IMR-90 (cell line): Measurements from ENCODE around the gene THADA. TPM values are rescaled to one million over a fixed set of nuclear protein-coding genes. Genes with fewer than 3 reads are reported as not detected.

Experiments used
- ATAC-seq: fragments of 200-7000 bp; cut with Tn5 transposase; 2 replicates; pipeline ENCODE4 v1.9.1; 2020; ENCODE audit warnings: low read depth, mild to moderate bottlenecking, moderate library complexity
- BruUV-seq: library from RNA; stranded (reverse); fragments of 400-500 nt; replicated peaks from 2 replicates; lab custom pipeline; 2021; lab: Mats Ljungman, UMichigan
- CTCF ChIA-PET: fragments of 300-600 bp; formaldehyde crosslinking; extraction: SDS; loops from one replicate; lab custom pipeline; 2021; ENCODE audit warnings: antibody characterized with exemption; lab: Yijun Ruan, JAX
- POLR2A ChIA-PET: fragments of 300-600 bp; sonication (Branson Sonifier 250); formaldehyde crosslinking; loops from one replicate; lab custom pipeline; 2022; ENCODE audit warnings: antibody characterized with exemption; ENCODE audit not compliant: unreplicated experiment; lab: Charles Lee
- DNase-seq: peaks from one replicate; pipeline ENCODE4 v3.0.0; 2013
- H2AFZ ChIP-seq: replicated peaks from 2 replicates; pipeline ENCODE3; 2013; ENCODE audit warnings: low read length, mild to moderate bottlenecking; ENCODE audit not compliant: poor library complexity
- H2AK5ac ChIP-seq: 2 replicates; pipeline ENCODE4 v1.6.1; 2013; ENCODE audit warnings: low read depth, low read length, inconsistent platforms
- H2AK9ac ChIP-seq: replicated peaks from 2 replicates; pipeline ENCODE3; 2013; ENCODE audit warnings: mild to moderate bottlenecking, low read depth, low read length, moderate library complexity; ENCODE audit not compliant: poor library complexity
- H2BK120ac ChIP-seq: 2 replicates; pipeline ENCODE4 v1.6.1; 2013; ENCODE audit warnings: low read depth, low read length, inconsistent platforms
- H2BK15ac ChIP-seq: 3 replicates; pipeline ENCODE4 v1.6.1; 2013; ENCODE audit warnings: low read depth, low read length, inconsistent platforms
- H2BK20ac ChIP-seq: 2 replicates; pipeline ENCODE4 v1.6.1; 2013; ENCODE audit warnings: low read depth, mild to moderate bottlenecking, inconsistent platforms, low read length, moderate library complexity
- H2BK5ac ChIP-seq: 2 replicates; pipeline ENCODE4 v1.6.1; 2013; ENCODE audit warnings: mild to moderate bottlenecking, low read depth, low read length, inconsistent platforms; ENCODE audit not compliant: poor library complexity, severe bottlenecking
- H3K14ac ChIP-seq: replicated peaks from 2 replicates; pipeline ENCODE4 v1.6.1; 2013; ENCODE audit warnings: low read depth, low read length, inconsistent platforms
- H3K18ac ChIP-seq: 2 replicates; pipeline ENCODE4 v1.6.1; 2013; ENCODE audit warnings: low read depth, low read length, control low read depth
- H3K23ac ChIP-seq: 2 replicates; pipeline ENCODE4 v1.6.1; 2013; ENCODE audit warnings: low read depth, low read length, inconsistent platforms
- H3K27ac ChIP-seq: 2 replicates; pipeline ENCODE4 v1.5.1; 2013; ENCODE audit warnings: mild to moderate bottlenecking, control low read depth, low read length; ENCODE audit not compliant: insufficient read depth
- H3K27me3 ChIP-seq: 2 replicates; pipeline ENCODE4 v1.6.1; 2013; ENCODE audit warnings: low read length; ENCODE audit not compliant: control insufficient read depth, insufficient read depth
- H3K36me3 ChIP-seq: 2 replicates; pipeline ENCODE4 v1.6.1; 2013; ENCODE audit warnings: low read length, mixed read lengths; ENCODE audit not compliant: control insufficient read depth, insufficient read depth
- H3K4ac ChIP-seq: 2 replicates; pipeline ENCODE4 v1.6.1; 2013; ENCODE audit warnings: low read depth, low read length, inconsistent platforms
- H3K4me1 ChIP-seq: 2 replicates; pipeline ENCODE4 v1.6.1; 2013; ENCODE audit warnings: low read length, mixed read lengths; ENCODE audit not compliant: control insufficient read depth, insufficient read depth
- H3K4me2 ChIP-seq: 2 replicates; pipeline ENCODE4 v1.6.1; 2013; ENCODE audit warnings: low read depth, mild to moderate bottlenecking, control low read depth, low read length, moderate library complexity
- H3K4me3 ChIP-seq: 2 replicates; pipeline ENCODE4 v1.5.1; 2013; ENCODE audit warnings: low read depth, mild to moderate bottlenecking, control low read depth, low read length, moderate library complexity; ENCODE audit not compliant: insufficient read depth
- H3K56ac ChIP-seq: 2 replicates; pipeline ENCODE4 v1.6.1; 2013; ENCODE audit warnings: low read length, inconsistent platforms; ENCODE audit not compliant: insufficient read depth; ENCODE audit errors: extremely low read depth
- H3K79me1 ChIP-seq, 2 experiments: 2 replicates each; pipeline ENCODE4 v1.6.1; 2013; ENCODE audit warnings: low read length in 2 of 2, inconsistent platforms in 1 of 2, low read depth in 1 of 2
- H3K9ac ChIP-seq: 2 replicates; pipeline ENCODE4 v1.6.1; 2013; ENCODE audit warnings: low read depth, low read length, control low read depth
- H3K9me1 ChIP-seq: 2 replicates; pipeline ENCODE4 v1.6.1; 2013; ENCODE audit warnings: low read length, inconsistent platforms; ENCODE audit not compliant: insufficient read depth
- H3K9me3 ChIP-seq: 2 replicates; pipeline ENCODE4 v1.6.1; 2013; ENCODE audit warnings: low read length; ENCODE audit not compliant: control insufficient read depth, insufficient read depth
- H4K20me1 ChIP-seq: 2 replicates; pipeline ENCODE4 v1.6.1; 2013; ENCODE audit warnings: low read length, inconsistent platforms; ENCODE audit not compliant: insufficient read depth
- H4K5ac ChIP-seq: 2 replicates; pipeline ENCODE4 v1.6.1; 2013; ENCODE audit warnings: mild to moderate bottlenecking, low read depth, low read length, control low read depth
- H4K8ac ChIP-seq, 2 experiments: 2 replicates each; pipeline ENCODE4 v1.6.1; 2013; ENCODE audit warnings: low read depth in 2 of 2, low read length in 2 of 2, control low read depth in 1 of 2, inconsistent platforms in 1 of 2
- H4K91ac ChIP-seq: 2 replicates; pipeline ENCODE4 v1.6.1; 2013; ENCODE audit warnings: low read depth, low read length, inconsistent platforms; ENCODE audit not compliant: insufficient read depth
- CHD1 ChIP-seq: IDR thresholded peaks from 2 replicates; pipeline ENCODE4 v1.6.1; 2012; ENCODE audit warnings: low read depth, low read length, improper control_type of control experiment
- POLR2A ChIP-seq: IDR thresholded peaks from 2 replicates; pipeline ENCODE4 v1.6.1; 2012; ENCODE audit warnings: mild to moderate bottlenecking, low read depth, low read length
- RAD21 ChIP-seq: IDR thresholded peaks from 2 replicates; pipeline ENCODE4 v1.6.1; 2012; ENCODE audit warnings: low read length, improper control_type of control experiment
- WGBS, 2 experiments: methylation state at CpG; one replicate each; pipeline versions ENCODE4 v1.1.5 to v1.1.7; 2013; ENCODE audit warnings: missing lambda C conversion rate in 2 of 2; ENCODE audit not compliant: insufficient read length in 1 of 2; ENCODE audit errors: extremely low coverage in 2 of 2; 5-methylcytosine and 5-hydroxymethylcytosine counted together
- dilution Hi-C: fragments of 300-500 bp; cut with HindIII; formaldehyde crosslinking; loops from one replicate; pipeline ENCODE4 v1.14.3; 2018; ENCODE audit warnings: low sequenced_read_pairs; ENCODE audit not compliant: unreplicated experiment
- in situ Hi-C: fragments of 300-500 bp; cut with MboI; formaldehyde crosslinking; loops from 3 replicates; pipeline ENCODE4 v1.14.3; 2019; ENCODE audit warnings: low sequenced_read_pairs, inconsistent platforms, mixed read lengths
- intact Hi-C: fragments of 100-400 bp; cut with micrococcal nuclease; formaldehyde crosslinking; loops from 2 replicates; pipeline ENCODE4 v1.10.0; 2022
- polyA plus RNA-seq, 3 experiments: library from polyadenylated mRNA; depleted of rRNA; stranded (reverse); fragments of >200 nt; gene quantifications; 2 replicates each; pipeline ENCODE4 v1.2.3, GENCODE V29; 2012; ENCODE audit warnings: low replicate concordance in 1 of 3
- total RNA-seq: library from RNA; depleted of rRNA; stranded (reverse); fragments of >200 nt; gene quantifications from 2 replicates; pipeline ENCODE4 v1.2.3, GENCODE V29; 2012
- TF ChIP-seq, protein P1 (sequence below): fragments of 150-350 bp; IDR thresholded peaks from 2 replicates; pipeline ENCODE4 v1.6.1; 2017; ENCODE audit warnings: mild to moderate bottlenecking, antibody characterized with exemption, low read length, low read depth

Gene THADA
- total and polyA plus RNA-seq, 2 of the 4 experiments (the other 2 are of a cell fraction) = 10.5 to 21.3 TPM

- WGBS, 2 experiments = no CpG with 5 or more reads among the region's 3 CpGs
- Histone ChIP-seq H3K4ac (no peak overlapping the region), H2AK9ac (no peak overlapping the region), H2AK5ac (no peak overlapping the region), H3K23ac (no peak overlapping the region), H3K36me3 (no peaks in the 10 kb centered on the region; the same call in 1 of the 2 replicates), H3K14ac (no peak overlapping the region), H3K9ac (no peak overlapping the region), H3K4me3 (no peak overlapping the region), H3K27me3 (no peaks in the 10 kb centered on the region), H3K9me3 (no peaks in the 10 kb centered on the region), H4K91ac (no peak overlapping the region), H2AFZ (no peak overlapping the region), H3K4me1 (no peaks in the 10 kb centered on the region), H2BK20ac (no peak overlapping the region), H4K20me1 (no peaks in the 10 kb centered on the region), H2BK120ac (no peak overlapping the region), H2BK15ac (no peak overlapping the region), H3K27ac (no peak overlapping the region), H3K56ac (no peak overlapping the region), H3K79me1 (no peaks in the 10 kb centered on the region), H2BK5ac (no peak overlapping the region), H3K18ac (no peak overlapping the region), H3K4me2 (no peak overlapping the region), H4K8ac (no peak overlapping the region), H4K5ac (no peak overlapping the region), H3K9me1 (no peaks in the 10 kb centered on the region)
- intact Hi-C loops (no loop called here), in situ Hi-C loops (no loop called here), dilution Hi-C loops (no loop called here)
- BruUV-seq = no TSS peak
- ATAC-seq (no peak), DNase-seq (no peak)
- POLR2A ChIA-PET = interaction anchor here (0.9 kb wide), 1 partner anchor 157 kb away, joined by 3 read pairs; no protein-coding TSS in a partner anchor
- TF ChIP-seq CHD1 (no peak), POLR2A (no peak), RAD21 (no peak)
- TF ChIP-seq, protein P1, sequence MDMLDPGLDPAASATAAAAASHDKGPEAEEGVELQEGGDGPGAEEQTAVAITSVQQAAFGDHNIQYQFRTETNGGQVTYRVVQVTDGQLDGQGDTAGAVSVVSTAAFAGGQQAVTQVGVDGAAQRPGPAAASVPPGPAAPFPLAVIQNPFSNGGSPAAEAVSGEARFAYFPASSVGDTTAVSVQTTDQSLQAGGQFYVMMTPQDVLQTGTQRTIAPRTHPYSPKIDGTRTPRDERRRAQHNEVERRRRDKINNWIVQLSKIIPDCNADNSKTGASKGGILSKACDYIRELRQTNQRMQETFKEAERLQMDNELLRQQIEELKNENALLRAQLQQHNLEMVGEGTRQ = no peak
- CTCF ChIA-PET = no interaction called here
Measured at GRCh38 chr2:43377327-43377726, 218.5 kb downstream of the THADA start.
